Germinal center (tissue), 1 donor: Measurements from ENCODE around the gene TMEM232.
"Not testable (repeated sequence)": the region's sequence is repeated elsewhere in the genome, so short reads cannot be mapped to it uniquely, and the experiment has no call there.

Source experiments
- DNase-seq: peaks from one replicate; pipeline ENCODE4 v3.0.0; 2012; ENCODE audit warnings: mixed read lengths, low spot score

The TMEM232 gene

GRCh38 chr5:110726249-110727024 lies at the start of gene TMEM232:
TSS of gene TMEM232 (minus strand) at chr5:110726671. CDS start at chr5:110667352, 59,319 bp downstream.
- DNase-seq: peak; percentile 77

- DNase-seq: no peak
Measured at GRCh38 chr5:110770286-110770685, 43.8 kb upstream of the TMEM232 start.

- DNase-seq: no peak
Measured at GRCh38 chr5:110769000-110769681, 42.7 kb upstream of the TMEM232 start.

DNA sequence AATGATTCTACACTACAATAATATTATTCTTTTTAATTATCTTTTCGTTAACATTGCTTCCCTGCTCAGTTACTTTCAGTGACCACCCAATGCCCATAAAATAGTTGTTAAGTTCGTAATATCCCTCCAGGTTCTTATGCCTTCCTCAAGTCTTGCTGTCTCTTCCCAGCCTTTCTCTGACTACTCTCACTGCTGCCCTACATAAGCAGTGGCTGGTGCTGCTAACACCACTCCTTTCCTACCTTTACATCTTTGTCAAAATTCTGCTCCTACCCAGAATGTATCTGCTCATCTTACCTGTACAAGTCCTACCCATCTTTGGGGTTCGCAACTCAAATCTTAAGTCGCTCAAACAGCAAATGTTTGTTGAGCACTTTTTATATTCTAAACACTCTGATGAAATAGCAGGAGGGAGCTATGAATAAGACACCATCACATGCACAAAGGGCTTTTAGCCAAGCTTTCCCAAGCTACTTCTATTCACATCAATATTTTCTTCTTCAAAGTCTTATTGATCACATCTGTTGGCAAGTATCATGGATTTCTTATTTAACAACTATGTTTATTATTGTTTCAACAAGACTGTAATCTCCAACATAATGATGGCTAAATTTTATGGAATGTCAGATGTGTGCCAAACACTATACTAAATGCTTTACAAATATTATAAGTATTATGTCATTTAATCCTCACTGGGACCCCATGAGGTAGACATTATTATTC lies 41.8 kb upstream of the TMEM232 start:
- DNase-seq: no peak

- no peak for DNase-seq
Measured at GRCh38 chr5:110760158-110760557, 33.7 kb upstream of the TMEM232 start.

- no peak for DNase-seq
Measured at GRCh38 chr5:110757118-110757729, 30.8 kb upstream of the TMEM232 start.

DNA sequence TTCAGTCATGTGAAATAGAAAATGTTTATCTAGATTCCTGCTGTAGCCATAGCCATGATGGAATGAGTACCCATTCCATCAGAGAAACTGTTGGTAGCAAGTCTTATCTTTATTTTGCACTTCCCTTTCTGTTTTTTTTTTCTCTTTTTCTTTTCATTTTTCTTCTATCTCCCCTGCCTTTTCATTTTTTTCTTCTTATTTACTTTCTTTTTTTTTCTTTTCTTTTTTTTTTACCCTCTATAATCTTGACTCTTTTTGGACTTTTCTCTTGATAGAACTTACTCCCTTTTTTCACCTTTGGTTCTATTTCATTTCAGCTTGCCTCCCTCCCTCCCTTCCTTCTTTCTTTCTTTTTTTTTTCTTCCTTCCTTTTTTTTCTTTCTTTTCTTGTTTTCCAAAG lies 27.7 kb upstream of the TMEM232 start:
- no peak for DNase-seq

GRCh38 chr5:110753600-110753999 lies 27.1 kb upstream of the TMEM232 start:
- no peak for DNase-seq

DNA sequence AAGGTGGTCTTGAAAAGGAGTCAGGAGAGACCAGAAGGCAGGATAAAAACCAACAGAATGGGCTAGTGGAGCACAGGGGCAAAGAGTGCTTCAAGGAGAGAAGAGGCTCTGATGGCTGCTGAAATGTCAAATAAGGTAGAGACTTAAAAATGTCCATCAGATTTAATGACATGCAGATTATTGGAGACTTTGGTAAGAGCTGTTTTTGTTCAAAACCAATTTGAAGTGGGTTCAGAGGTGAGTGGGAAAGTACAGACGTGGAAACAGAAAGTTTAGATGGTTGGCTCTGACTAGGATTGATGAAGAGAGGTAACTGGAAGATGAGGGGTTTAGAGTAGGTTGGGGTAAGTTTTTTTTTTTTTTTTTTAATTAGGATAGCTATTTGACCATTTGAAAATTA lies 26.5 kb upstream of the TMEM232 start:
- DNase-seq: no peak

- peak; percentile 39 for DNase-seq
Measured at GRCh38 chr5:110751902-110752762, 25.7 kb upstream of the TMEM232 start.

GRCh38 chr5:110738812-110739651 lies 12.6 kb upstream of the TMEM232 start, which contains the start of gene SLC25A46:
TSS of gene SLC25A46 (plus strand) at chr5:110739007. CDS start at chr5:110739120, 113 bp downstream.
- peak; percentile 83 for DNase-seq

- DNase-seq: peak; percentile 75
Measured at GRCh38 chr5:110738503-110738811, 12.0 kb upstream of the TMEM232 start.

GRCh38 chr5:110736753-110737152 lies 10.3 kb upstream of the TMEM232 start:
- DNase-seq: no peak

DNA sequence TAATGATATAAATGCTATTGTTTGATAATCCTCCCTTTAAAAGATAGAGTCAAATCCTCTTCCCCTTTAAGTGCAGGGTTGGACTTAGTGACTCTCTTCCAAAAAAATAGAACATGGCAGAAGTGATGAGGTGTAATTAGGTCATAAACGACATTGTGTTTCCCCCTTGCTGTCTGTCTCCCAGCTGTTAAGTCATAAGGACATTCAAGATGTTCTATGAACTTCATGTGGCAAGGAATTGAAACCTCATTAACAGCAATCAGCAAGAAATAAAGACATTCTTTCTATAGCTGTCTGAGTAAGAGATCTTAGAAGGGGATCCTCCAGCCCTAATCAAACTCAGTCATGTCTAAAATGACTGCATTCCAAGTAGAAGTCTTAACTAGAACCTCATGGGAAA lies 9.1 kb upstream of the TMEM232 start:
- no peak for DNase-seq

DNA sequence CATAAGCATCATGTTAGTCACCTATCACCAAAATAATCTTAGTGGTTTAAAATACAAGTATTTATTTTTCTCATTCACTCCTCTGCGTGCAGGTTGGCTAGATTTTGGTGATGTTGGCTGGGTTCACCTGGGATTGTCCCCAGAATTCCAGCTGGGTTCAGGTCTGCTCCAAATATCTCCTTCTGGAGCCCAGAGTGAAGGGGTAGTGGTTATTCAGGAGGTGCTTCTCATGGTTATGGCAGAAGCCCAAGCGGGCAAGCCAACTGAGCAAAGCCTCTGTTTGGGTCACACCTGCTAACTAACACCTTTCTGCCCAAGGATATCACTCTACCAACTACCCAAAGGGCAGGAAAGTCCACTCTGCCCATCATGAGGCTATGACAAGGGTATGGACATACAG lies 7.6 kb upstream of the TMEM232 start:
- DNase-seq: no peak

GRCh38 chr5:110731499-110731898 lies 5.0 kb upstream of the TMEM232 start:
- DNase-seq: not testable (repeated sequence)

GRCh38 chr5:110727025-110727314 lies 499 bp upstream of the TMEM232 start:
- no peak for DNase-seq

DNA sequence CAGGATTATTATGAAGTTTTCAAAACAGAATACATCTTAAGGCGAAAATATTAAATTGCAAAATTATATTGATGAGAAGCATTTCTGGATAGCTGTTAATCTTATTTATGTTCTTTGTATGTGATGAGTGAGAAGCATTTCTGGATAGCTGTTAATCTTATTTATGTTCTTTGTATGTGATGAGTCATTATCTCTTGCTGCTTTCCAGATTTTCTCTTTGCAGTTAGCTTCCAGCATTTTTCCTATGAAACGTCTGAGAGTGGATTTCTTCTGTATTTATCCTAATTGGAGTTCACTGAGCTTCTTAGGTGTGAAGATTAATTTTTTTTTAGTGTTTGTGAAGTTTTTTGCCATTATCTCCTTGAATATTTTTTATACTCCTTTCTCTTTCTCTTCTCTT lies 8.2 kb downstream of the TMEM232 start:
- no peak for DNase-seq

DNA sequence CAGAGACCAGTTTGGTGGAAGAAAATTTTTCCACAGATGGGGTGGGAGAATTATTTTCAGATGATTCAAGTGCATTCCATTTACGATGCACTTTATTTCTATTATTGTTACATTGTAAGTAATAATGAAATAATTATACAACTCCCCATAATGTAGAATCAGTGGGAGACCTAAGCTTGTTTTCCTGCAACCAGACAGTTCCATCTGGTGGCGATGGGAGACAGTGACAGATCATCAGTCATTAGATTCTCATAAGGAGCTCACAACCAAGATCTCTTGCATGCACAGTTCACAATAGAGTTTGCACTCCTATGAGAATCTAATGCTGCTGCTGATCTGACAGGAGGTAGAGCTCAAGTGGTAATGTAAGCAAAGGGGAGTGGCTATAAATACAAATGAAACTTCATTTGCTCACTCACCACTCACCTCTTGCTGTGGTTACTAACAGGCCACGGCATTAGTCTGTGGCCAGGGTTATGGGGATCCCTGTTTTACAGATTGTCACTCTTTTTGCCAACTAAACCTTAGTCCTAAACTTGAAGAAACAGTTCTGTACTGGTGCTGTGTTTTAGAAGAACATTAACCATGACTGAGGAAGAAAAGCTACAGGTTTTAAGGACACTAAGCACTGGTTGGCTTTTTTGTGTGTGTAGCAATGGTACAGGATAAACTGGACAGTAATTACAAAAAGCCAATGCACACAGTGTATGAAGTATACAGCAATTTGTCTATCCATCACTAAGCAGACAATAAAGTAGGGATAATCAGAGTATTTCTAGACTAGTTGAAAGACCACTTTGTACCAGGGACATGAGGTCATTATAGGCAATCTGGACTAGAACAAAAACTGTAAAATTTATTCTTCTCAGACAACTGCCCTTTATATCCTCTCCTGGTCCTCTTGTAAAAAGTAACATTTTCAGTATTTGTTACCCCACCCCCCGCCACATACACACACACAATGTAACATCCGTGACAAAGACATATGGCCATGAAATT lies 9.9 kb downstream of the TMEM232 start:
- no peak for DNase-seq
